Naive thymus-derived CD8-positive, alpha-beta T cell (primary cell): ENCODE measurements around the gene ITIH1. TPM values are rescaled to one million over a fixed set of nuclear protein-coding genes. Genes with fewer than 3 reads are reported as not detected.
A peak's percentile ranks its signal among the peaks of the same experiment; 100 is the strongest.

Experiments used
- ATAC-seq, 2 donors: fragments of 150-1000 bp; cut with Tn5 transposase in 1 of 2; sonication (Bioruptor Pico), chemical (Tn5 transposase) in 1 of 2; 1 replicate in 1 of 2; 2 replicates in 1 of 2; pipeline ENCODE4 v1.10.0; 2021; ENCODE audit warnings: mild to moderate bottlenecking in 2 of 2, moderate library complexity in 2 of 2
- POLR2A ChIA-PET: fragments of 350-600 bp; sonication (Branson Sonifier 250); formaldehyde crosslinking; loops from one replicate; lab custom pipeline; 2021; ENCODE audit warnings: antibody characterized with exemption; lab: Charles Lee
- DNase-seq, 10 donors: peaks; one replicate each; pipeline versions ENCODE4 v3.0.0 to v3.0.0-alpha.2; 2020 to 2022
- H3K27ac Mint-ChIP-seq, 10 donors: one replicate each; pipeline ENCODE4 v1.8.0; 2020 to 2022; ENCODE audit warnings: mild to moderate bottlenecking in 10 of 10, mixed read lengths in 10 of 10, moderate library complexity in 4 of 10, inconsistent platforms in 1 of 10
- H3K27me3 Mint-ChIP-seq, 5 donors: one replicate each; pipeline ENCODE4 v1.8.0; 2021 to 2022; ENCODE audit warnings: mixed read lengths in 5 of 5
- H3K36me3 Mint-ChIP-seq, 3 donors: one replicate each; pipeline ENCODE4 v1.8.0; 2020 to 2022; ENCODE audit warnings: mixed read lengths in 3 of 3, mild to moderate bottlenecking in 2 of 3, inconsistent platforms in 1 of 3
- H3K4me1 Mint-ChIP-seq, 4 donors: one replicate each; pipeline ENCODE4 v1.8.0; 2021 to 2022; ENCODE audit warnings: mixed read lengths in 4 of 4
- H3K4me3 Mint-ChIP-seq, 10 donors: one replicate each; pipeline ENCODE4 v1.8.0; 2020 to 2022; ENCODE audit warnings: mild to moderate bottlenecking in 10 of 10, mixed read lengths in 10 of 10, moderate library complexity in 6 of 10, inconsistent platforms in 1 of 10
- H3K9me3 Mint-ChIP-seq, 9 donors: one replicate each; pipeline ENCODE4 v1.8.0; 2020 to 2022; ENCODE audit warnings: mixed read lengths in 9 of 9, mild to moderate bottlenecking in 3 of 9, inconsistent platforms in 1 of 9, moderate library complexity in 1 of 9
- polyA plus RNA-seq, 3 donors: library from polyadenylated mRNA; unstranded; fragments of 300-500 nt; fragmentation: Illumina TruSeq; gene quantifications; one replicate each; pipeline ENCODE4 v1.2.3, GENCODE V29; 2021
- total RNA-seq, 8 experiments: library from RNA in 2 of 8; stranded (reverse) in 2 of 8; gene quantifications; one replicate each; pipeline ENCODE4 v1.2.3 and lab custom pipeline; 2021 to 2026

Gene ITIH1
- total and polyA plus RNA-seq, 5 experiments from 2014 or later, result not detected

DNA sequence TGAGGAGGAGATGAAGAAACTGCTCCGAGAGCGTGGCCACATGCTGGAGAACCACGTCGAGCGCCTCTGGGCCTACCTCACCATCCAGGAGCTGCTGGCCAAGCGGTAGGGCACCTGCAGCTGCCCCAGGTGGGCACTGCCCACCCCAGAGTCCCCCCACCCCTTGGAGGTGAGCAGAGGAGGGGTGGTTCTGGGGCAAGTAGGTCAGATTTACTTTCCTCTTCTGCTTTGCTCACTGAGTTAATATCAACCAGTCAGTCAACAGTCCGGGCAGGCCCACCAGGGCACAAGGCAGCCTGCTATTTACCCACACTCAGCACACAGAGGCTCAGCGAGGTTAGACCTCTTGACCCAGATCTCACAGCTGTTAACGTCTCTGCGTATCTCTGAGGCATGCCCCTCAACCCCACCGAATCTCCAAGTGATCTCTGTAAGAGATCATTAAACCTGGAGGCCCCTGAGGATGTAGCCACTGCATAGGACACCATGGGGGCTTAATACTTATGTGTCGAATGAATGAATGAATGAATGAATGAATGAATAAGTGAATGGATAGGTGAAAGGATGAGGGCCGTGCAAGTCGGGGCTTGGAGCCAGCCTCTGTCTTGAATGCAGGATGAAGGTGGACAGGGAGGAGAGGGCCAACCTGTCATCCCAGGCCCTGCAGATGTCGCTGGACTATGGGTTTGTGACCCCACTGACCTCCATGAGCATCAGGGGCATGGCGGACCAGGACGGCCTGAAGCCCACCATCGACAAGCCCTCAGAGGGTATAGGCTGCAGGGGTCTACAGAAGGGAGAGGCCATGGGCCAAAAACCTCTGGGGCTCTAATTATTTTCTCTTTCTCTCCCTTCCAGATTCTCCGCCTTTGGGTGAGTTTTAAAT, 9.2 kb downstream of the ITIH1 start:
- H3K27ac Mint-ChIP-seq, result peak overlapping the region in 1 of 10 donors; percentile 61
- H3K36me3 Mint-ChIP-seq, result no peaks in the 10 kb centered on the region
- DNase-seq (peak in 1 of 10 donors; percentile 37), ATAC-seq (no peak)
- H3K27me3 Mint-ChIP-seq, result peaks cover 0 to 14% (median 3%) of the 10 kb centered on the region in 5 donors
- H3K4me1 Mint-ChIP-seq, result peaks cover 0 to 2% (median under 1%) of the 10 kb centered on the region in 4 donors
- H3K4me3 Mint-ChIP-seq, result no peak overlapping the region
- no peaks in the 10 kb centered on the region for H3K9me3 Mint-ChIP-seq
- POLR2A ChIA-PET, result no interaction called here

- peak overlapping the region in 1 of 10 donors; percentile 51 for H3K27ac Mint-ChIP-seq
- H3K9me3 Mint-ChIP-seq, result no peaks in the 10 kb centered on the region
- H3K27me3 Mint-ChIP-seq, result peaks cover 0 to 10% (median 3%) of the 10 kb centered on the region in 5 donors
- no peaks in the 10 kb centered on the region for H3K36me3 Mint-ChIP-seq
- POLR2A ChIA-PET, result no interaction called here
- no peak overlapping the region for H3K4me3 Mint-ChIP-seq
- ATAC-seq, result no peak
- DNase-seq, result peak in 1 of 10 donors; percentile 38
- H3K4me1 Mint-ChIP-seq, result peaks cover 0 to 2% (median under 1%) of the 10 kb centered on the region in 4 donors
These were observed 9.8 kb downstream of the ITIH1 start for GRCh38 chr3:52787246-52787645.

- Mint-ChIP-seq H3K9me3 (no peaks in the 10 kb centered on the region), H3K36me3 (no peaks in the 10 kb centered on the region), H3K27ac (peak overlapping the region in 2 of 10 donors; percentile 22 to 51), H3K27me3 (peaks cover 0 to 3% (median 2%) of the 10 kb centered on the region in 5 donors), H3K4me1 (peaks cover 0 to 2% (median under 1%) of the 10 kb centered on the region in 4 donors), H3K4me3 (no peak overlapping the region)
- POLR2A ChIA-PET, result no interaction called here
- no peak for ATAC-seq
- DNase-seq, result peak in 1 of 10 donors; percentile 53
These were observed 10.6 kb downstream of the ITIH1 start for GRCh38 chr3:52787672-52788625.

- Mint-ChIP-seq H3K27ac (no peak overlapping the region), H3K9me3 (no peaks in the 10 kb centered on the region), H3K36me3 (no peaks in the 10 kb centered on the region), H3K4me3 (no peak overlapping the region), H3K27me3 (peaks cover 0 to 2% (median 0%) of the 10 kb centered on the region in 5 donors), H3K4me1 (peaks cover 0 to 2% (median under 1%) of the 10 kb centered on the region in 4 donors)
- DNase-seq, result peak in 1 of 10 donors; percentile 50
- POLR2A ChIA-PET, result no interaction called here
- ATAC-seq, result no peak
These were observed 11.7 kb downstream of the ITIH1 start for GRCh38 chr3:52788890-52789745.

DNA sequence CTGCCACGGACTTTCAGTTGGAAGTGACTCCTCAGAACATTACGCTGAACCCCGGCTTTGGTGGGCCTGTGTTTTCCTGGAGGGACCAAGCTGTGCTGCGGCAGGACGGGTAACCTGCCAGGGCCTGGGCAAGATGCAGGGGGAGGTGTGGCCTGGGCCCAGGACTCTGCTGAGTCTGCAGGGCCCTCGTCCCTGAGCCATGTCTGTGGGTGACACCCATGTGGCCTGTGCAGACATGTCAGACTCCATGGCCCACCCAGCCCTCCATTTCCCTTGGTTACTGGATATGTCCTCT, 12.3 kb downstream of the ITIH1 start:
- H3K27me3 Mint-ChIP-seq, result peaks cover 0 to 2% (median 0%) of the 10 kb centered on the region in 5 donors
- DNase-seq, result peak in 1 of 10 donors; percentile 44
- H3K4me3 Mint-ChIP-seq, result no peak overlapping the region
- ATAC-seq, result no peak
- H3K4me1 Mint-ChIP-seq, result peaks cover 0 to 2% (median under 1%) of the 10 kb centered on the region in 4 donors
- no peaks in the 10 kb centered on the region for H3K36me3 Mint-ChIP-seq
- POLR2A ChIA-PET, result interaction anchor here (0.8 kb wide), 1 partner anchor 1400 kb away, joined by 3 read pairs; no protein-coding TSS in a partner anchor
- peak overlapping the region in 2 of 10 donors; percentile 46 to 74 for H3K27ac Mint-ChIP-seq
- no peaks in the 10 kb centered on the region for H3K9me3 Mint-ChIP-seq

GRCh38 chr3:52790337-52790736, 12.9 kb downstream of the ITIH1 start:
- DNase-seq, result no peak
- ATAC-seq, result no peak
- Mint-ChIP-seq H3K27me3 (no peaks in the 10 kb centered on the region), H3K36me3 (no peaks in the 10 kb centered on the region), H3K27ac (no peak overlapping the region), H3K4me3 (no peak overlapping the region), H3K9me3 (no peaks in the 10 kb centered on the region), H3K4me1 (peaks cover 0 to 2% (median under 1%) of the 10 kb centered on the region in 4 donors)
- POLR2A ChIA-PET, result interaction anchor here (0.8 kb wide), 1 partner anchor 1401 kb away, joined by 3 read pairs; no protein-coding TSS in a partner anchor

- H3K27me3 Mint-ChIP-seq, result no peaks in the 10 kb centered on the region
- POLR2A ChIA-PET, result no interaction called here
- H3K36me3 Mint-ChIP-seq, result no peaks in the 10 kb centered on the region
- no peak overlapping the region for H3K4me3 Mint-ChIP-seq
- H3K27ac Mint-ChIP-seq, result no peak overlapping the region
- DNase-seq (peak in 1 of 10 donors; percentile 45), ATAC-seq (no peak)
- H3K9me3 Mint-ChIP-seq, result no peaks in the 10 kb centered on the region
- H3K4me1 Mint-ChIP-seq, result peaks cover 0 to 2% (median 0%) of the 10 kb centered on the region in 4 donors
These were observed 13.3 kb downstream of the ITIH1 start for GRCh38 chr3:52790741-52791140.

DNA sequence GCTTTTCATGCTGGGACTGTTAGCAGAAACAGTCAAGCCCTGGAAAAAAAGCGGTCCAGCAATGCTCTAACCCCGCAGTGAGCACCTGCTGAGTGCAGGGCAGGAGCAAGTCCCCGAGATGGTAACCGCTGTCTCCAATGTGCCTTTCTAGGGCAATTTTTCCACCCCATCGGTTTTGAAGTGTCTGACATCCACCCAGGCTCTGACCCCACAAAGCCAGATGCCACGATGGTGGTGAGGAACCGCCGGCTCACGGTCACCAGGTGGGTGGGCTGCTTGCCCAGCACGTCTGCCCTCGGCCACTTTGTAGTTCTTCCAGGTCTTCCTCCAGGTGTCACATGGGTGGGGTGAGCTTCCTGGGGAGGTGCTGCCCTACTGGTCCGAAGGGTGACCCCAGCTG, 14.0 kb downstream of the ITIH1 start:
- H3K36me3 Mint-ChIP-seq, result no peaks in the 10 kb centered on the region
- POLR2A ChIA-PET, result no interaction called here

GRCh38 chr3:52791928-52792327, 14.5 kb downstream of the ITIH1 start:
- Mint-ChIP-seq H3K27me3 (no peaks in the 10 kb centered on the region), H3K9me3 (no peaks in the 10 kb centered on the region), H3K27ac (peak overlapping the region in 1 of 10 donors; percentile 22), H3K4me3 (no peak overlapping the region), H3K36me3 (no peaks in the 10 kb centered on the region), H3K4me1 (peaks cover 0 to 2% (median 0%) of the 10 kb centered on the region in 4 donors)
- no peak for DNase-seq
- POLR2A ChIA-PET, result no interaction called here
- no peak for ATAC-seq

More for the DNA sequence above, 14.0 kb downstream of the ITIH1 start:
- H3K27me3 Mint-ChIP-seq, result no peaks in the 10 kb centered on the region
- H3K4me3 Mint-ChIP-seq, result no peak overlapping the region
- DNase-seq (no peak), ATAC-seq (no peak)
- no peak overlapping the region for H3K27ac Mint-ChIP-seq
- no peaks in the 10 kb centered on the region for H3K9me3 Mint-ChIP-seq
- H3K4me1 Mint-ChIP-seq, result peaks cover 0 to 2% (median 0%) of the 10 kb centered on the region in 4 donors

- Mint-ChIP-seq H3K4me3 (no peak overlapping the region), H3K36me3 (no peaks in the 10 kb centered on the region), H3K4me1 (peaks cover 0 to 2% (median 0%) of the 10 kb centered on the region in 4 donors), H3K9me3 (no peaks in the 10 kb centered on the region), H3K27me3 (no peaks in the 10 kb centered on the region), H3K27ac (no peak overlapping the region)
- POLR2A ChIA-PET, result no interaction called here
- ATAC-seq (no peak), DNase-seq (no peak)
These were observed 15.0 kb downstream of the ITIH1 start for GRCh38 chr3:52792413-52792812.

- Mint-ChIP-seq H3K4me1 (peaks cover 0 to 2% (median 0%) of the 10 kb centered on the region in 4 donors), H3K9me3 (no peaks in the 10 kb centered on the region), H3K27me3 (no peaks in the 10 kb centered on the region), H3K36me3 (no peaks in the 10 kb centered on the region), H3K27ac (peak overlapping the region in 1 of 10 donors; percentile 22), H3K4me3 (no peak overlapping the region)
- POLR2A ChIA-PET, result no interaction called here
- ATAC-seq, result no peak
- DNase-seq, result no peak
These were observed 15.7 kb downstream of the ITIH1 start for GRCh38 chr3:52792961-52793695.
